ENCODE measurements around the gene SLC22A2. TPM values are rescaled to one million over a fixed set of nuclear protein-coding genes. Genes with fewer than 3 reads are reported as not detected.

SLC22A2 gene
- total RNA-seq, 4 donors from 2014 or later, result not detected

GRCh38 chr6:160259598-160259997 lies 977 bp upstream of the SLC22A2 start:
- no peaks in the 10 kb centered on the region for H3K4me1 ChIP-seq
- 29 to 38% methylated on average over 8 of the region's 8 CpGs for WGBS, 2 donors
- DNase-seq (ENCODE audit: low spot score in 2 of 2), result no peak
- H3K27me3 ChIP-seq, result no peaks in the 10 kb centered on the region
- no peak overlapping the region for H3K27ac ChIP-seq
- TF ChIP-seq CTCF (IDR thresholded peaks at IDR 0.05) (no peak), POLR2A (IDR thresholded peaks at IDR 0.05) (no peak), EP300 (IDR thresholded peaks at IDR 0.05) (no peak)
- H3K9me3 ChIP-seq, result no peaks in the 10 kb centered on the region
- no peaks in the 10 kb centered on the region for H3K36me3 ChIP-seq
- H3K4me3 ChIP-seq, result no peak overlapping the region

GRCh38 chr6:160259143-160259425 lies 463 bp upstream of the SLC22A2 start:
- TF ChIP-seq EP300 (IDR thresholded peaks at IDR 0.05) (no peak), POLR2A (IDR thresholded peaks at IDR 0.05) (no peak), CTCF (IDR thresholded peaks at IDR 0.05) (no peak)
- Histone ChIP-seq H3K27me3 (no peaks in the 10 kb centered on the region), H3K4me3 (no peak overlapping the region), H3K9me3 (no peaks in the 10 kb centered on the region), H3K4me1 (no peaks in the 10 kb centered on the region), H3K27ac (no peak overlapping the region), H3K36me3 (no peaks in the 10 kb centered on the region)
- no peak for DNase-seq (ENCODE audit: low spot score in 2 of 2)
- WGBS, 2 donors, result 85 to 89% methylated on average over 6 to 8 of the region's 8 CpGs

- Histone ChIP-seq H3K27me3 (no peaks in the 10 kb centered on the region), H3K9me3 (no peaks in the 10 kb centered on the region), H3K4me3 (no peak overlapping the region), H3K36me3 (no peaks in the 10 kb centered on the region), H3K4me1 (no peaks in the 10 kb centered on the region), H3K27ac (no peak overlapping the region)
- DNase-seq (ENCODE audit: low spot score in 2 of 2), result no peak
- TF ChIP-seq EP300 (IDR thresholded peaks at IDR 0.05) (no peak), POLR2A (IDR thresholded peaks at IDR 0.05) (no peak), CTCF (IDR thresholded peaks at IDR 0.05) (no peak)
- 83 to 100% methylated on average over 1 of the region's 1 CpG for WGBS, 2 donors
Measured at GRCh38 chr6:160256445-160256844, 2.2 kb downstream of the SLC22A2 start.

GRCh38 chr6:160254467-160255312 lies 3.9 kb downstream of the SLC22A2 start:
- H3K9me3 ChIP-seq, result no peaks in the 10 kb centered on the region
- H3K4me3 ChIP-seq, result no peak overlapping the region
- no peaks in the 10 kb centered on the region for H3K27me3 ChIP-seq
- TF ChIP-seq POLR2A (IDR thresholded peaks at IDR 0.05) (no peak), CTCF (IDR thresholded peaks at IDR 0.05) (no peak), EP300 (IDR thresholded peaks at IDR 0.05) (no peak)
- no peaks in the 10 kb centered on the region for H3K4me1 ChIP-seq
- 72 to 79% methylated on average over 7 of the region's 7 CpGs for WGBS, 2 donors
- no peak for DNase-seq (ENCODE audit: low spot score in 2 of 2)
- H3K36me3 ChIP-seq, result no peaks in the 10 kb centered on the region
- H3K27ac ChIP-seq, result no peak overlapping the region

- H3K4me1 ChIP-seq, result peaks cover 0 to 4% (median 0%) of the 10 kb centered on the region in 4 donors
- TF ChIP-seq POLR2A (IDR thresholded peaks at IDR 0.05), result no peak
- TF ChIP-seq EP300 (IDR thresholded peaks at IDR 0.05), result no peak
- TF ChIP-seq CTCF (IDR thresholded peaks at IDR 0.05), result no peak
- DNase-seq (ENCODE audit: low spot score in 2 of 2), result no peak
Measured at GRCh38 chr6:160253714-160254113, 4.9 kb downstream of the SLC22A2 start.

More at GRCh38 chr6:160253714-160254113, 4.9 kb downstream of the SLC22A2 start:
- Histone ChIP-seq H3K9me3 (no peaks in the 10 kb centered on the region), H3K27me3 (no peaks in the 10 kb centered on the region), H3K36me3 (no peaks in the 10 kb centered on the region), H3K27ac (no peak overlapping the region), H3K4me3 (no peak overlapping the region)
- WGBS, 2 donors, result 85 to 91% methylated on average over 1 of the region's 1 CpG

Measured in tibial nerve (tissue), 4 donors.